Activated CD4-positive, alpha-beta T cell treated with anti-CD3 and anti-CD28 coated beads for 36 hours (primary cell): Measurements from ENCODE around the gene AIF1. TPM values are rescaled to one million over a fixed set of nuclear protein-coding genes. Genes with fewer than 3 reads are reported as not detected.
A peak's percentile ranks its signal among the peaks of the same experiment; 100 is the strongest.

Source experiments
- ATAC-seq: fragments of 200-7000 bp; cut with Tn5 transposase; one replicate; pipeline ENCODE4 v1.10.0; 2021; ENCODE audit warnings: mild to moderate bottlenecking, moderate library complexity
- CTCF ChIA-PET: fragments of 350-600 bp; sonication (Branson Sonifier 250); formaldehyde crosslinking; loops from one replicate; lab custom pipeline; 2021; ENCODE audit warnings: antibody characterized with exemption; lab: Charles Lee
- POLR2A ChIA-PET: fragments of 350-600 bp; sonication (Branson Sonifier 250); formaldehyde crosslinking; loops from one replicate; lab custom pipeline; 2021; ENCODE audit warnings: antibody characterized with exemption, inconsistent platforms; lab: Charles Lee
- DNase-seq: peaks from one replicate; pipeline ENCODE4 v3.0.0-alpha.2; 2020
- H3K27ac Mint-ChIP-seq: one replicate; pipeline ENCODE4 v1.8.0; 2021; ENCODE audit warnings: mixed read lengths
- H3K27me3 Mint-ChIP-seq: one replicate; pipeline ENCODE4 v1.8.0; 2021; ENCODE audit warnings: mixed read lengths
- H3K36me3 Mint-ChIP-seq: one replicate; pipeline ENCODE4 v1.8.0; 2021; ENCODE audit warnings: low read depth, mixed read lengths
- H3K4me1 Mint-ChIP-seq: one replicate; pipeline ENCODE4 v1.8.0; 2021; ENCODE audit warnings: mixed read lengths
- H3K4me3 Mint-ChIP-seq: one replicate; pipeline ENCODE4 v1.8.0; 2021; ENCODE audit warnings: mild to moderate bottlenecking, moderate library complexity, mixed read lengths
- H3K9me3 Mint-ChIP-seq: one replicate; pipeline ENCODE4 v1.8.0; 2021; ENCODE audit warnings: low read depth, mixed read lengths
- intact Hi-C, 2 experiments: fragments of 100-400 bp; cut with DNase I in 1 of 2; cut with micrococcal nuclease in 1 of 2; formaldehyde crosslinking; loops; one replicate each; pipeline versions ENCODE4 v1.14.2 to v1.15.1; 2022 to 2024; cut with DNase I, micrococcal nuclease
- microRNA-seq: library from miRNA; unstranded; fragments of <30 nt; microRNA quantifications from one replicate; pipeline ENCODE4 v1.2.0, GENCODE V29; 2021; ENCODE audit warnings: borderline replicate concordance
- total RNA-seq, 2 experiments: library from RNA; stranded (reverse); gene quantifications; one replicate each; pipeline ENCODE4 v1.2.3, GENCODE V29; 2021

AIF1 gene
- total RNA-seq, 2 experiments from 2014 or later, result 89.2 to 96.1 TPM

DNA sequence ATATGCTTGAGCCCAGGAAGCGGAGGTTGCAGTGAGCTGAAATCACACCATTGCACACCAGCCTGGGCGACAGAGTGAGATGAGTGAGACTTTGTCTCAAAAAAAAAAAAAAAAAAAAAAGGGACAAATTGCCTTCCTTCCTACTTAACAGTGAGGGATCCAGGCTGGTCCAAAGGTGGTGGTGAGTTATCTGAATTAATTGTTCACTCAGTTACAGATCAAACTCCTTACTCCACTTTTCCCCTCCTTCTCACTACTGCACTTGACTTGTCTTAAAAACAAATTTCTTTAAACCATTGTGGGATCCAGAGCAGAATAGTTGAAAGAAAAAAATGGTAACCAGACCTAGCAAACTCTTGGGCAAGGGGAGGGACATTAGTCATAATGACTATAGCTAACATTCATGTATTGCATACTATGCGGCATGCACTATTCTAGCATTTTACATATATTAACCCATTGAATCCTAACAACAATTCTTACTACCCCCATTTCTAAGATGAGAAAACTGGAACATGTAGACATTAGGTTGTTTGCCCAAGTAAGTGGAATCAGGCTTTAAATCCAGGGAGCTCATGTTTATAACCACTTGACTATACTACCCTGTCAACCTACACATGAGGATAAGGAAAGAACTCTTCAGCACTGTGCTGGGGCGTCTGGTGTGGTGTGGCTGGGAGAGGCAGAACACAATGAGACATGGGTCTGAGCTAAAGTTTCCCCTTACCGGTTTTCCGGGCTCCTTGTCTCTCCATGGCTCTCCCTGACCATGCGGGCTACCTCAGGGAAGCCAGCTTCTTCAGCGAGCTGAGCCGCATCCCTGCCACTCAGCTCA is 48.3 kb downstream of the AIF1 start:
- Mint-ChIP-seq H3K27ac (peak overlapping the region; percentile 99), H3K4me1 (peaks cover 76% of the 10 kb centered on the region)

GRCh38 chr6:31663961-31664789 is 49.1 kb downstream of the AIF1 start:
- peaks cover 74% of the 10 kb centered on the region for H3K36me3 Mint-ChIP-seq
- peak; percentile 30 for DNase-seq
- H3K9me3 Mint-ChIP-seq, result no peaks in the 10 kb centered on the region
- peaks cover 76% of the 10 kb centered on the region for H3K4me1 Mint-ChIP-seq
- H3K27me3 Mint-ChIP-seq, result no peaks in the 10 kb centered on the region
- peak overlapping the region; percentile 99 for H3K27ac Mint-ChIP-seq
- no peak for ATAC-seq
- ChIA-PET CTCF (interaction anchor here (0.7 to 2.6 kb wide), 4 partner anchors 10 to 163 kb away, joined by 3 to 39 read pairs (median 4); partner anchors contain the start of genes APOM, BAG6 and HSPA1B), POLR2A (interaction anchor here (0.6 to 3.5 kb wide), 25 partner anchors 11 to 1049 kb away, joined by 3 to 72 read pairs (median 4); partner anchors contain the start of genes ABHD16A, APOM, ATP6V1G2 and BAG6)
- peak overlapping the region; percentile 99 for H3K4me3 Mint-ChIP-seq
- intact Hi-C loops, result loop anchor here (2.0 to 10.0 kb wide), 5 partner anchors 39 to 1541 kb away; partner anchors contain the start of genes ABHD16A (in 1 of the 2), HSD17B8 (in 1 of the 2), MICA (in 1 of the 2) and MRPS18B (in 1 of the 2)

More for the DNA sequence above, 48.3 kb downstream of the AIF1 start:
- DNase-seq (no peak), ATAC-seq (no peak)
- intact Hi-C loops, result loop anchor here (5.0 to 10.0 kb wide), 3 partner anchors 261 to 1541 kb away; partner anchors contain the start of genes HSD17B8 (in 1 of the 2), MICA (in 1 of the 2), MRPS18B (in 1 of the 2) and PPP1R10 (in 1 of the 2)
- Mint-ChIP-seq H3K27me3 (no peaks in the 10 kb centered on the region), H3K9me3 (no peaks in the 10 kb centered on the region), H3K4me3 (peak overlapping the region; percentile 99), H3K36me3 (peaks cover 67% of the 10 kb centered on the region)
- CTCF ChIA-PET, result interaction anchor here (1.5 to 2.6 kb wide), 2 partner anchors 10 to 65 kb away, joined by 5 to 39 read pairs; partner anchors contain the start of genes APOM and BAG6
- POLR2A ChIA-PET, result interaction anchor here (0.8 to 3.5 kb wide), 13 partner anchors 10 to 532 kb away, joined by 3 to 72 read pairs (median 4); partner anchors contain the start of genes ABHD16A, APOM, ATP6V1G2 and BAG6

- CTCF ChIA-PET, result interaction anchor here (0.7 to 2.6 kb wide), 4 partner anchors 11 to 198 kb away, joined by 3 to 39 read pairs (median 5); partner anchors contain the start of genes APOM, BAG6, HSPA1B and NEU1
- Mint-ChIP-seq H3K4me3 (peak within 1 kb of the TSS; percentile 99), H3K27ac (peak within 1 kb of the TSS; percentile 99), H3K27me3 (no peaks in the 10 kb centered on the region), H3K9me3 (no peaks in the 10 kb centered on the region), H3K36me3 (peaks cover 77% of the 10 kb centered on the region), H3K4me1 (peaks cover 68% of the 10 kb centered on the region)
- POLR2A ChIA-PET, result interaction anchor here (0.5 to 3.5 kb wide), 23 partner anchors 12 to 1307 kb away, joined by 3 to 72 read pairs (median 4); partner anchors contain the start of genes ABHD16A, APOM, ATP6V1G2 and BAG6
- DNase-seq (peak; percentile 94), ATAC-seq (peak; percentile 32)
- intact Hi-C loops, result loop anchor here (1.0 to 10.0 kb wide), 23 partner anchors 13 to 1540 kb away; partner anchors contain the start of genes ABHD16A (in 2 of the 2), BAG6 (in 2 of the 2), PRRC2A (in 2 of the 2) and DDX39B (in 1 of the 2)
Measured at GRCh38 chr6:31664790-31665500, 49.9 kb downstream of the AIF1 start, which contains the start of gene GPANK1. Gene GPANK1, minus strand, starts transcription at chr6:31664997. Its CDS starts 519 bp downstream, at chr6:31664478.

DNA sequence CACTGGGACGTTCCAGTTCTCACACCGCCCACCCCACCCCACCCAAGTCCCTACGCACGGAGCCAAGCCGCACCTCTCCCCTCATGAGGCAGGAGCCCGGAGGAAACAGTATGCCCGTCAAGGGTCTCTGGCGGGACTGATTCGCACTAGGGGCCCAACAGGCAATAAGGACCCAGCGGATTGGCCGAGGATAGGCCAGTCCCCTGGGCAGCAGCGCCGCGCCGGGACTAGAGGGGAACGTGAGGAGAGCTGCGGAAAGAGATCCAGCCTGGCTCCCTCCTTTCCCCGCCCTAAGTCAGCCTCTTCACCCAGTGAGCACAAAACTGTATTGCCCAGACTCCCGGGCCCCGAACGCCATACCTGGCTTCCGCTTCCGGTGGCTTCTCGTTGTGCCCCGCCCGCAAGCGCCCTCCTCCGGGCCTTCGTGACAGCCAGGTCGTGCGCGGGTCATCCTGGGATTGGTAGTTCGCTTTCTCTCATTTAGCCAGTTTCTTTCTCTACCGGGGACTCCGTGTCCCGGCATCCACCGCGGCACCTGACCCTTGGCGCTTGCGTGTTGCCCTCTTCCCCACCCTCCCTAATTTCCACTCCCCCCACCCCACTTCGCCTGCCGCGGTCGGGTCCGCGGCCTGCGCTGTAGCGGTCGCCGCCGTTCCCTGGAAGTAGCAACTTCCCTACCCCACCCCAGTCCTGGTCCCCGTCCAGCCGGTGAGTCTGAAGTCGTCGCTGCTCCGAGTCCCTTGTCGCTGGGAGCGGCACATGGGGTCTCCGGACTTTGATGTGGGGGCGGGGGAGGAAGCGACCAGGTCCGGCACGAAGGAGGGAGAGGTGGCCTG is 50.7 kb downstream of the AIF1 start, which contains the start of gene CSNK2B:
CSNK2B (plus strand) TSS at position 580 of the 836 bp plus-strand sequence. CDS start 752 bp downstream, outside the sequence.
- intact Hi-C loops, result loop anchor here (1.0 to 10.0 kb wide), 22 partner anchors 13 to 1539 kb away; partner anchors contain the start of genes ABHD16A (in 2 of the 2), BAG6 (in 2 of the 2), PRRC2A (in 2 of the 2) and DDX39B (in 1 of the 2)
- Mint-ChIP-seq H3K9me3 (no peaks in the 10 kb centered on the region), H3K36me3 (peaks cover 83% of the 10 kb centered on the region), H3K4me3 (peak within 1 kb of the TSS; percentile 99), H3K4me1 (peaks cover 66% of the 10 kb centered on the region), H3K27me3 (no peaks in the 10 kb centered on the region), H3K27ac (peak within 1 kb of the TSS; percentile 99)
- DNase-seq (peak; percentile 99), ATAC-seq (peak; percentile 89)
- POLR2A ChIA-PET, result interaction anchor here (0.5 to 3.5 kb wide), 13 partner anchors 13 to 1306 kb away, joined by 3 to 72 read pairs (median 4); partner anchors contain the start of genes ABHD16A, APOM, BAG6 and CLIC1
- CTCF ChIA-PET, result interaction anchor here (1.0 to 2.6 kb wide), 3 partner anchors 11 to 197 kb away, joined by 3 to 39 read pairs (median 6); partner anchors contain the start of genes APOM, BAG6 and NEU1

GRCh38 chr6:31666337-31666965 is 51.4 kb downstream of the AIF1 start:
- intact Hi-C loops, result loop anchor here (5.0 to 10.0 kb wide), 5 partner anchors 156 to 1538 kb away; partner anchors contain the start of genes GTF2H4 (in 1 of the 2), HSD17B8 (in 1 of the 2), MRPS18B (in 1 of the 2) and PPP1R10 (in 1 of the 2)
- Mint-ChIP-seq H3K36me3 (peaks cover 81% of the 10 kb centered on the region), H3K27me3 (no peaks in the 10 kb centered on the region), H3K9me3 (no peaks in the 10 kb centered on the region), H3K4me3 (peak overlapping the region; percentile 99), H3K4me1 (peaks cover 60% of the 10 kb centered on the region), H3K27ac (peak overlapping the region; percentile 99)
- ATAC-seq (no peak), DNase-seq (no peak)
- ChIA-PET CTCF (interaction anchor here (0.6 to 1.2 kb wide), 5 partner anchors 12 to 236 kb away, joined by 3 to 5 read pairs (median 3); partner anchors contain the start of gene ZBTB12), POLR2A (interaction anchor here (0.5 to 0.7 kb wide), 2 partner anchors 38 to 70 kb away, joined by 3 to 5 read pairs; partner anchors contain the start of gene CLIC1)

Small RNAs within 50 kb of the gene (microRNA-seq; reads per million reads assigned to microRNA genes)
- 1.4 reads per million for gene MIR6832

Other genes starting within 250 kb of the AIF1 start
- gene MICA, start 211.6 kb upstream of the AIF1 start, total RNA-seq, result 1 to 10 TPM; 6.3 to 7.1 TPM
- 10 to 100 TPM; 19.6 to 19.7 TPM for gene MICB, start 117.1 kb upstream of the AIF1 start, total RNA-seq
- not detected for gene MCCD1, start 86.3 kb upstream of the AIF1 start, total RNA-seq
- 100 to 1,000 TPM; 517 to 569 TPM for gene DDX39B, start 73.2 kb upstream of the AIF1 start, total RNA-seq
- 1 to 10 TPM; 1.9 to 2.1 TPM for gene ATP6V1G2, start 68.6 kb upstream of the AIF1 start, total RNA-seq
- 10 to 100 TPM; 18.1 to 19.0 TPM for gene NFKBIL1, start 67.6 kb upstream of the AIF1 start, total RNA-seq
- gene LTA, start 42.9 kb upstream of the AIF1 start, total RNA-seq, result 100 to 1,000 TPM; 396 to 570 TPM
- 10 to 100 TPM; 82.3 to 93.3 TPM for gene TNF, start 39.7 kb upstream of the AIF1 start, total RNA-seq
- gene LTB, start 32.8 kb upstream of the AIF1 start, total RNA-seq, result 10 to 100 TPM; 44.9 to 73.3 TPM
- gene LST1, start 29.0 kb upstream of the AIF1 start, total RNA-seq, result 10 to 100 TPM in 1 of 2 experiments, 1 to 10 TPM in 1; 9.1 to 11.1 TPM
- 1 to 10 TPM; 5.4 to 6.6 TPM for gene NCR3, start 22.2 kb upstream of the AIF1 start, total RNA-seq
- gene PRRC2A, start 5.5 kb downstream of the AIF1 start, total RNA-seq, result 100 to 1,000 TPM; 255 to 280 TPM
- 100 to 1,000 TPM; 334 to 339 TPM for gene BAG6, start 37.4 kb downstream of the AIF1 start, total RNA-seq
- 1 to 10 TPM; 3.4 to 4.0 TPM for gene APOM, start 40.7 kb downstream of the AIF1 start, total RNA-seq
- 10 to 100 TPM; 10.1 to 11.7 TPM for gene C6orf47, start 45.5 kb downstream of the AIF1 start, total RNA-seq
- 10 to 100 TPM; 35.2 to 42.8 TPM for gene GPANK1, start 49.8 kb downstream of the AIF1 start, total RNA-seq
- gene CSNK2B, start 50.8 kb downstream of the AIF1 start, total RNA-seq, result 100 to 1,000 TPM; 239 to 346 TPM
- gene LY6G5B, start 54.7 kb downstream of the AIF1 start, total RNA-seq, result 10 to 100 TPM; 11.3 to 15.5 TPM
- gene LY6G5C, start 65.8 kb downstream of the AIF1 start, total RNA-seq, result 1 to 10 TPM; 1.2 to 1.5 TPM
- 10 to 100 TPM; 20.9 to 25.1 TPM for gene ABHD16A, start 88.1 kb downstream of the AIF1 start, total RNA-seq
- not detected for gene LY6G6F, start 91.6 kb downstream of the AIF1 start, total RNA-seq
- gene LY6G6D, start 100.1 kb downstream of the AIF1 start, total RNA-seq, result not detected
- gene LY6G6C, start 106.5 kb downstream of the AIF1 start, total RNA-seq, result not detected
- gene MPIG6B, start 108.1 kb downstream of the AIF1 start, total RNA-seq, result not detected
- gene DDAH2, start 114.1 kb downstream of the AIF1 start, total RNA-seq, result 1 to 10 TPM; 4.4 to 5.6 TPM
- gene CLIC1, start 121.3 kb downstream of the AIF1 start, total RNA-seq, result 100 to 1,000 TPM; 357 to 438 TPM
- gene MSH5, start 124.8 kb downstream of the AIF1 start, total RNA-seq, result 100 to 1,000 TPM in 1 of 2 experiments, 10 to 100 TPM in 1; 92.1 to 126 TPM
- gene SAPCD1, start 147.4 kb downstream of the AIF1 start, total RNA-seq, result 10 to 100 TPM; 12.2 to 13.2 TPM
- 1 to 10 TPM; 1.4 to 1.5 TPM for gene VWA7, start 162.1 kb downstream of the AIF1 start, total RNA-seq
- gene VARS1, start 180.5 kb downstream of the AIF1 start, total RNA-seq, result 100 to 1,000 TPM; 147 to 169 TPM
- gene LSM2, start 191.7 kb downstream of the AIF1 start, total RNA-seq, result 100 to 1,000 TPM; 112 to 124 TPM
- 1 to 10 TPM; 1.9 to 2.2 TPM for gene HSPA1L, start 200.0 kb downstream of the AIF1 start, total RNA-seq
- 10 to 100 TPM; 56.1 to 64.7 TPM for gene HSPA1A, start 200.3 kb downstream of the AIF1 start, total RNA-seq
- gene HSPA1B, start 212.5 kb downstream of the AIF1 start, total RNA-seq, result 10 to 100 TPM; 54.6 to 61.1 TPM
- 10 to 100 TPM; 11.6 to 11.8 TPM for gene NEU1, start 247.6 kb downstream of the AIF1 start, total RNA-seq